GM20431 (cell line): ENCODE measurements around the gene MBD5.

ENCODE experiments used
- in situ Hi-C: fragments of 300-500 bp; cut with MseI, MboI; formaldehyde crosslinking; loops from one replicate; pipeline ENCODE4 v1.15.0; 2020; ENCODE audit warnings: low sequenced_read_pairs; ENCODE audit not compliant: unreplicated experiment

MBD5 gene

DNA sequence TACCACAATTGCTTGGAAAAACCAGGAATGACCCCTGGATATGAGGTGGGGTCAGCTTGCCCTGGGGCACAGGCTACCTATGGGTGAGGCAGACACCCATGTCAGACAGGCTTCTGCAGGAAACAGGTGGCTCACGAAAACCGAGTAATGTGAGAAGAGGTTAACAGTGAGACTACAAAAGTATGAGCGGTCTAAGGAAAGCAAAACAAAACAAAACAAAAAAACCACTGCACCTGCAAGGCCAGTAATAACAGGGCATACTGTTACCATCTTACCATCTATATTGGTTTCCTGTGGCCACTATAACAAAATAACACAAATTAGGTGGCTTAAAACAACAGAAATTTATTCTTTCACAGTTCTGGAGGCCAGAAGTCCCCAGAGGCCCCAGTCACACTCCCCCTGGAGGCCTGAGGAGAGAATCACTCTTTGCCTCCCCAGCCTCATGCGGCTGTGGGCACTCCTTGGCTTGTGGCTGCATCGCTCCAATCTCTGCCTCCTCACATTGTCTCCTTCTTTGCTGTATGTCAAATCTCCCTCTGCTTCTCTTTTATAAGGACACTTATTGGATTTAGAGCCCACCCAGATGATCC lies 537.0 kb downstream of the MBD5 start:
- in situ Hi-C loops, result no loop called here

DNA sequence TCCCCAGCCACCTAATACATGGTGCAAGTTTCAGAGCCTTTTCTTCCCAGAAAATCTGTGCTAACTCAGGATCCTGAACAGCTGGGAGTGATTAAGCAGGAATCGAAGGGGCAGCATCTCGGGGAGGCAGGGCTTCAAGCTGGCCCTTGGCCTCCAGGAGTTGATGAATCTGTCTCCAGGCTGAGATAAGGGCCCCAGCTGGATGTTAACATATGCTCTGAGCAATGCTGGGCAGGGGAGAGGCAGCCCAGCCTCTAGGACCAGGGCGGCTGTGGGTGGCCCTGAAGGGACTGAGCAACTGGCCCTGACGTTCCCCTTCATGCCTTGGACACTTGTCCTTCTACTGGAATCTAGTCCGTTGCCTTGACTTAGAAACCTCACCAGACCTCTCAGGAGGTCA lies 539.6 kb downstream of the MBD5 start:
- in situ Hi-C loops, result no loop called here

DNA sequence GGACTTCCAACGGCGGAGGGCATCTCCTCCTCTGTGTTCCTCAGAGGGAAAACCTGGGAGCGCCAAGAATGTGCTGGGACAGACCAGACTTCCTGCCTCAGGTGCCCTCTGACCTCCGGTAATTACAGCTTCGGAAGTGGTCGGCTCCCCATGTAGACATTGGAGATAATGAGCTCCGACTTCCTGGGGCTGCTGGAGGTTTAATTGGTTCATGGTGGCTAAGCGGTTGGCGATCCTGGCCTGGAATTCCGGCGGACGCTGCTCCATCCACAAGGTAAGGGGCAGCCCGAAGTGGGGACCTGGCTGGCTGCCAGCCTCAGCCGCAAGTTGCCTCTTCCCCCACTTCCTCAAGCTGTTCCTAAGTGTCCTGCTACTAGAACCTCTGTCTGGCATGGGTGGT lies 540.5 kb downstream of the MBD5 start:
- in situ Hi-C loops, result no loop called here

DNA sequence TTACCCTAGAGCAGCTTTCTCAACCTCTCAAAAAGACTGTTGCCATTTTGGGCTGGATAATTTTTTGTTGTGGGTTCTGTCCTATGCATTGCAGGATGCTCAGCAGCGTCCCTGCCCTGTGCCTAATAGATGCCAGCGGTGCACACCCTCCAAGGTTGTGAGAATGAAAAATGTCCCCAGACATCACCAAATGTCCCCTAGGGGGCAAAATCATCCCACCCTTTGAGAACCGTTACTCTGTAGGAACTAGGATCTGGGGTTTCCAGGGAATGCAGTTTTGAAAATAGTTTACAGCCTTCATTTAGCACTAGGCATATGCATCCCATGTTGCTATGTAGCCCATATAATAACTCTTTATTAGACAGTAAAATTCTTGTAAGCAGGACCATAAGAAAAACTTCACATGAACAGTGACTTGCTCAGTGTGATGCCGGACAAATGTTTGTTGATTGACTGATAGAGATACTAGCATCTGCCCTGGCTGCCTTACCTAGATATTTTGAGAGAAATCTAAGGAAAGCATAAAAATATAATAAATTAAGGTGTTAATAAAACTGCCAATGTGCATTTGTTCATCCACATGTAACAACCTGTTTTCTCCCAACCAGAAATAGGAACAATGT lies 544.5 kb downstream of the MBD5 start:
- in situ Hi-C loops, result no loop called here
